Lower leg skin (tissue), 3 donors: ENCODE measurements around the gene KCNN3.

Experiments
- CTCF ChIP-seq, 3 donors: fragments of 450-650 bp; IDR thresholded peaks; one replicate each; pipeline ENCODE4 v1.5.1; 2016; ENCODE audit warnings: antibody characterized with exemption in 3 of 3, mild to moderate bottlenecking in 3 of 3, moderate library complexity in 2 of 3
- POLR2A ChIP-seq, 2 donors: fragments of 450-650 bp; IDR thresholded peaks; one replicate each; pipeline ENCODE4 v1.6.1; 2016 to 2017; ENCODE audit warnings: antibody characterized with exemption in 2 of 2, mild to moderate bottlenecking in 1 of 2, moderate library complexity in 1 of 2

- no peak for TF ChIP-seq POLR2A (IDR thresholded peaks at IDR 0.05)
- TF ChIP-seq CTCF (IDR thresholded peaks at IDR 0.05): no peak
These were observed 81.2 kb downstream of the KCNN3 start for GRCh38 chr1:154788886-154789285.
